OCI-LY7 (cell line): Measurements from ENCODE around the gene DIP2C. TPM values are rescaled to one million over a fixed set of nuclear protein-coding genes. Genes with fewer than 3 reads are reported as not detected.

Experiments used
- BruUV-seq: library from RNA; stranded (reverse); fragments of 400-500 nt; replicated peaks from 2 replicates; lab custom pipeline; 2021; lab: Mats Ljungman, UMichigan
- CTCF ChIA-PET: fragments of 300-600 bp; sonication (Branson Sonifier 250); formaldehyde crosslinking; loops from one replicate; lab custom pipeline; 2022; ENCODE audit warnings: antibody characterized with exemption; ENCODE audit not compliant: unreplicated experiment; lab: Charles Lee
- POLR2A ChIA-PET: fragments of 300-600 bp; sonication (Branson Sonifier 250); formaldehyde crosslinking; loops from one replicate; lab custom pipeline; 2022; ENCODE audit warnings: antibody characterized with exemption; lab: Charles Lee
- DNase-seq: peaks from one replicate; pipeline ENCODE4 v3.0.0-alpha.2; 2015; ENCODE audit warnings: low spot score
- H2AFZ ChIP-seq: fragments of 200-600 bp; sonication (generic), shearing (Covaris generic); 2 replicates; pipeline ENCODE4 v1.6.1; 2014; ENCODE audit warnings: mild to moderate bottlenecking, antibody characterized with exemption, low read length, moderate library complexity
- H3K27ac ChIP-seq: fragments of 200-600 bp; sonication (generic); 2 replicates; pipeline ENCODE4 v1.5.1; 2014; ENCODE audit warnings: mixed run types, low read depth, mild to moderate bottlenecking, moderate library complexity, low read length, inconsistent platforms; ENCODE audit not compliant: poor library complexity, severe bottlenecking
- H3K36me3 ChIP-seq: fragments of 200-600 bp; sonication (generic); 2 replicates; pipeline ENCODE4 v1.6.1; 2014; ENCODE audit warnings: mild to moderate bottlenecking, antibody characterized with exemption, low read length, moderate library complexity, mixed read lengths; ENCODE audit not compliant: insufficient read depth
- H3K4me1 ChIP-seq: fragments of 200-600 bp; sonication (generic); 2 replicates; pipeline ENCODE4 v1.5.1; 2014; ENCODE audit warnings: mild to moderate bottlenecking, low read length; ENCODE audit not compliant: insufficient read depth, poor library complexity, severe bottlenecking
- H3K4me2 ChIP-seq: fragments of 200-600 bp; sonication (generic); 2 replicates; pipeline ENCODE4 v1.6.1; 2014; ENCODE audit warnings: mild to moderate bottlenecking, low read length
- H3K4me3 ChIP-seq: fragments of 200-600 bp; sonication (generic); 2 replicates; pipeline ENCODE4 v1.5.1; 2014; ENCODE audit warnings: mild to moderate bottlenecking, low read depth, low read length; ENCODE audit not compliant: poor library complexity, severe bottlenecking
- H3K79me2 ChIP-seq: fragments of 200-600 bp; sonication (generic); 2 replicates; pipeline ENCODE4 v1.6.1; 2016; ENCODE audit warnings: low read depth, mild to moderate bottlenecking, low read length, moderate library complexity, mixed read lengths; ENCODE audit not compliant: insufficient read depth
- H3K9me2 ChIP-seq: fragments of 200-600 bp; sonication (generic); 2 replicates; pipeline ENCODE4 v1.6.1; 2016; ENCODE audit warnings: mild to moderate bottlenecking, low read length, mixed read lengths; ENCODE audit not compliant: insufficient read depth
- H3K9me3 ChIP-seq: fragments of 200-600 bp; sonication (generic); 2 replicates; pipeline ENCODE4 v1.6.1; 2014; ENCODE audit warnings: mild to moderate bottlenecking, mixed run types, low read length, mixed read lengths
- H4K20me1 ChIP-seq: fragments of 200-600 bp; sonication (generic); 2 replicates; pipeline ENCODE4 v1.6.1; 2014; ENCODE audit warnings: mild to moderate bottlenecking, antibody characterized with exemption, low read length, moderate library complexity, mixed read lengths; ENCODE audit not compliant: insufficient read depth
- CTCF ChIP-seq: fragments of 200-600 bp; sonication (generic); conservative IDR thresholded peaks from 2 replicates; pipeline ENCODE4 v1.5.1; 2014; ENCODE audit warnings: mild to moderate bottlenecking, antibody characterized with exemption, low read length, moderate library complexity, mixed read lengths
- EZH2phosphoT487 ChIP-seq: fragments of 200-600 bp; sonication (generic); IDR thresholded peaks from 2 replicates; pipeline ENCODE4 v1.6.1; 2018; ENCODE audit warnings: low read depth, borderline replicate concordance, mild to moderate bottlenecking, mixed run types, antibody characterized with exemption, low read length, moderate library complexity, mixed read lengths
- intact Hi-C: fragments of 100-400 bp; cut with micrococcal nuclease; formaldehyde crosslinking; loops from one replicate; pipeline ENCODE4 v1.10.0; 2022; ENCODE audit not compliant: unreplicated experiment
- total RNA-seq, 2 experiments: library from RNA; depleted of rRNA in 1 of 2; stranded (reverse); fragments of >200 nt in 1 of 2; shearing (Covaris generic) in 1 of 2; gene quantifications; 2 replicates each; pipeline ENCODE4 v1.2.3, GENCODE V29; 2014 to 2022

DIP2C gene
- total RNA-seq, 2 experiments from 2014 or later = 10.9 to 29.5 TPM

GRCh38 chr10:420154-421121 is 269.0 kb downstream of the DIP2C start:
- Histone ChIP-seq H3K4me1 (no peaks in the 10 kb centered on the region), H3K79me2 (no peaks in the 10 kb centered on the region), H3K36me3 (peaks cover 44% of the 10 kb centered on the region; the same call in 1 of the 2 replicates), H3K27ac (no peak overlapping the region), H4K20me1 (no peaks in the 10 kb centered on the region), H3K4me2 (no peak overlapping the region), H3K4me3 (no peak overlapping the region), H3K9me2 (no peaks in the 10 kb centered on the region), H3K9me3 (no peaks in the 10 kb centered on the region), H2AFZ (no peak overlapping the region)
- intact Hi-C loops = no loop called here
- BruUV-seq = no TSS peak
- no peak for DNase-seq
- CTCF ChIA-PET = no interaction called here
- POLR2A ChIA-PET = interaction anchor here (0.6 kb wide), 1 partner anchor 77 kb away, joined by 3 read pairs; no protein-coding TSS in a partner anchor
- TF ChIP-seq CTCF (no peak), EZH2phosphoT487 (no peak)

GRCh38 chr10:418894-419293 is 270.6 kb downstream of the DIP2C start:
- Histone ChIP-seq H3K27ac (no peak overlapping the region), H3K9me3 (no peaks in the 10 kb centered on the region), H3K4me3 (no peak overlapping the region), H4K20me1 (no peaks in the 10 kb centered on the region), H3K36me3 (peaks cover 52% of the 10 kb centered on the region; the same call in 1 of the 2 replicates), H3K9me2 (no peaks in the 10 kb centered on the region), H2AFZ (no peak overlapping the region), H3K79me2 (no peaks in the 10 kb centered on the region), H3K4me2 (no peak overlapping the region), H3K4me1 (no peaks in the 10 kb centered on the region)
- no TSS peak for BruUV-seq
- ChIA-PET CTCF (no interaction called here), POLR2A (no interaction called here)
- DNase-seq = no peak
- intact Hi-C loops = no loop called here
- TF ChIP-seq EZH2phosphoT487 (no peak), CTCF (no peak)

GRCh38 chr10:418226-418625 is 271.2 kb downstream of the DIP2C start:
- Histone ChIP-seq H3K4me3 (no peak overlapping the region), H4K20me1 (no peaks in the 10 kb centered on the region), H3K4me1 (no peaks in the 10 kb centered on the region), H2AFZ (no peak overlapping the region), H3K36me3 (peaks cover 52% of the 10 kb centered on the region; the same call in 1 of the 2 replicates), H3K9me2 (no peaks in the 10 kb centered on the region), H3K27ac (no peak overlapping the region), H3K9me3 (no peaks in the 10 kb centered on the region), H3K4me2 (no peak overlapping the region), H3K79me2 (no peaks in the 10 kb centered on the region)
- no TSS peak for BruUV-seq
- intact Hi-C loops = no loop called here
- TF ChIP-seq CTCF = no peak
- no peak for TF ChIP-seq EZH2phosphoT487
- ChIA-PET CTCF (no interaction called here), POLR2A (no interaction called here)
- DNase-seq = no peak
